ENCODE data around the gene SOBP. TPM values are rescaled to one million over a fixed set of nuclear protein-coding genes. Genes with fewer than 3 reads are reported as not detected.

The SOBP gene
- total RNA-seq, 2 experiments from 2014 or later: 1.0 to 1.2 TPM

DNA sequence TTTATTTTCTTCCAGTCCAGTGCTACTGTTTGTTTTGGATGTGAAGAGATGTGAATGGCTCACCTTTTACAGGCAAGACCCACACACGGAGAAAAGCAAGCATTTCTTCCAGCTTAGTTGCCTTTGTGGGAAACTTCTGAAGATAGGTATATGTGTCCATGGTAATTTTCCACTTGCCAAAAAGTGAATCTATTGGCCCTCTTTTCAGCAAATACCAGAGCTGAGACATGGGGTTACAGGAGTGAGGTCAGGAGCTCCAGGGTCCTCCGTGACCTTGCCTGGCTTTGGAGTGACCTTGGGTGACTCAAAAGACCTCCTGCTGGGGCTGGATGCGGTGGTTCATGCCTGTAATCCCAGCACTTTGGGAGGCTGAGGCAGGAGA, 167.4 kb downstream of the SOBP start:
- ChIA-PET POLR2A (interaction anchor here (0.9 to 4.0 kb wide), 7 partner anchors 15 to 198 kb away, joined by 3 to 26 read pairs (median 4); partner anchors contain the start of genes PDSS2 and SOBP), CTCF (interaction anchor here (0.7 to 4.6 kb wide), 17 partner anchors 8 to 339 kb away, joined by 3 to 38 read pairs (median 5); partner anchors contain the start of gene PDSS2)
- peaks cover 4% of the 10 kb centered on the region for H3K36me3 Mint-ChIP-seq (ENCODE audit: low read depth)
- peaks cover 75% of the 10 kb centered on the region for H3K4me1 Mint-ChIP-seq (ENCODE audit: low read depth)
- no peaks in the 10 kb centered on the region for H3K9me3 Mint-ChIP-seq (ENCODE audit: insufficient read depth)
- H3K27me3 Mint-ChIP-seq (ENCODE audit: low read depth): no peaks in the 10 kb centered on the region
- H3K4me3 Mint-ChIP-seq: peak overlapping the region; percentile 78
- peak overlapping the region; percentile 98 for H3K27ac Mint-ChIP-seq
- ATAC-seq (peak; percentile 12), DNase-seq (no peak)

DNA sequence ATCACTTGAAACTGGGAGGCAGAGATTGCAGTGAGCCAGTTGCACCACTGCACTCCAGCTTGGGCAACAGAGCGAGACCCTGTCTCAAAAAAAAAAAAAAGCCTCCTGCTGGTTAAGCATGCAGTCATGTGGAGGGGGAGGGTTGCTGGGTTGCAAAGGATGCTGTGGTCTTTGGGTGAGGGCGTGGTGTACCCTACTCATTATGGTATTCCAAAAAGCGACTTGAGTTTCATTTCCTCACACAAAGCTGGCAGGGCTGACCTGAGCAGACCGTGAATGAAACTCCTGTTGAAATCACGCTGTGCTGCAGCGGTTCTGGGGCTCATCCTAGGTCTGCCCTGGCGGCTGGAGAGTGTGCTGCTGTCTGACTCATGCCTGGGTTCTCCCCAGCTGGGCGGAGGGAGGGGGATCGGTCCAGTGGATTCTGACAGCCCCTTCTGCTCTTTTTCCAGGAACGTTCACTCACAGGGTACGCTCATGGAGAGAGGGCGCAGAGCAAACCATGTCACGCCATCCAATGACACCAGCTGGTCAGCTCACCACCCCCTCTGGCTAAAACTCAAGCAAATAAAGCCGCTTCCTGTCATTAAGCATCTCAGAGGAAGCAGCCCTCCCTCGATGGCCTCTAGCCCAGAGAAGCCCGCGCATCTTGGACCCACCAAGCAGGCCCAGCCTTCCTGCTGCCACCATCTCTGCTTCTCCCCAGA, 168.0 kb downstream of the SOBP start:
- H3K9me3 Mint-ChIP-seq (ENCODE audit: insufficient read depth): no peaks in the 10 kb centered on the region
- ChIA-PET CTCF (interaction anchor here (0.7 to 4.6 kb wide), 15 partner anchors 8 to 340 kb away, joined by 3 to 38 read pairs (median 5); partner anchors contain the start of gene PDSS2), POLR2A (interaction anchor here (0.6 to 4.0 kb wide), 7 partner anchors 11 to 542 kb away, joined by 3 to 26 read pairs (median 5); partner anchors contain the start of gene PDSS2)
- DNase-seq (peak; percentile 87), ATAC-seq (peak; percentile 91)
- peaks cover 4% of the 10 kb centered on the region for H3K36me3 Mint-ChIP-seq (ENCODE audit: low read depth)
- no peaks in the 10 kb centered on the region for H3K27me3 Mint-ChIP-seq (ENCODE audit: low read depth)
- peaks cover 73% of the 10 kb centered on the region for H3K4me1 Mint-ChIP-seq (ENCODE audit: low read depth)
- H3K27ac Mint-ChIP-seq: peak overlapping the region; percentile 98
- H3K4me3 Mint-ChIP-seq: peak overlapping the region; percentile 78

DNA sequence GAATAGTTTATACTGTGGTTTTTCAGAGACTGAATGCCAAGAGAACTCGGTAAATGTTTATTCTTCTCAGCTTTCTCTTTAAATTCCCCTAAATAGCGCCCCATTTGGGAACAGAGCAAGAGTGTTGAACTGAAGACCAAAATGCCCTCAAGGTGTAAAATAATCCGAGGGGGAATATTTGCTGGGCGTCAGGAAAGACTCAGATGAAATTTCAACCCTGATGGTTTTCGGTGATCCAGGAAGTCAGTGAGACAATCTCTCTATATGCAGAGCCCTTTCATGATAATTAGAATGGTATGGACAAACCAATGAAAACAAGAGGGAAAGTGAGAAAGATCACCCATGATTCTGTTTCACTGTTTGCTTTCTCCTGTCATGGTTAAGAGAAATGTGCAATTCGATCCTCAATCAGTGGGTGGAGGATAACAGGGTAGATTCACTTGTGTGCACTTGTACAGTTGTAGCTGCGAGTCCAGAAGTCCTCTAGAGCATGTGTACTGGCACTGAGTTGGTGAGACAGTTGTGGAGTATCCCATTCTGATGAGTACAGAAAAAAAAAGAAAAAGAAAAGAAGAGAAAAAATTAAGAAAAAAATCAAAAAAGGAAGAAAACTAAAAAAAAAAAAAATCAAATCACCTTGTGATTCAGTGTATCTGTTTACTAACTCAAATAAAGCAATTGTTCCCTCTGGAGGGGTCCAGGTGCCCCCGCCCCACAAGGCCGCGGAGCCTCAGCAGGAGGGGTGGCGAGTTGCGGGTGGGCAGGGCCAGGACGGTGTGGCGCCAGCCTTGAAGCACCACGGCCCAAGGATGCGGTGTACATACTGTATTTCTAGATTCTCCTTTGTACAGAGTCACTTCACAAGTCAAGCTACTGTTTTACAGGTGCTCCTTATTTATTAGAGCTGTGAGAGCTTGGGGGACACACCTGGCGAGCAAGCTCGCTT, 169.3 kb downstream of the SOBP start:
- H3K27me3 Mint-ChIP-seq (ENCODE audit: low read depth): no peaks in the 10 kb centered on the region
- DNase-seq: no peak
- H3K36me3 Mint-ChIP-seq (ENCODE audit: low read depth): peaks cover 4% of the 10 kb centered on the region
- H3K4me3 Mint-ChIP-seq: peak overlapping the region; percentile 78
- POLR2A ChIA-PET: interaction anchor here (1.3 to 4.0 kb wide), 3 partner anchors 9 to 200 kb away, joined by 4 to 26 read pairs (median 20); partner anchors contain the start of gene PDSS2
- ATAC-seq: no peak
- H3K4me1 Mint-ChIP-seq (ENCODE audit: low read depth): peaks cover 69% of the 10 kb centered on the region
- H3K27ac Mint-ChIP-seq: peak overlapping the region; percentile 98
- no peaks in the 10 kb centered on the region for H3K9me3 Mint-ChIP-seq (ENCODE audit: insufficient read depth)
- CTCF ChIA-PET: interaction anchor here (1.0 to 4.6 kb wide), 6 partner anchors 12 to 341 kb away, joined by 3 to 38 read pairs (median 18); partner anchors contain the start of gene PDSS2

DNA sequence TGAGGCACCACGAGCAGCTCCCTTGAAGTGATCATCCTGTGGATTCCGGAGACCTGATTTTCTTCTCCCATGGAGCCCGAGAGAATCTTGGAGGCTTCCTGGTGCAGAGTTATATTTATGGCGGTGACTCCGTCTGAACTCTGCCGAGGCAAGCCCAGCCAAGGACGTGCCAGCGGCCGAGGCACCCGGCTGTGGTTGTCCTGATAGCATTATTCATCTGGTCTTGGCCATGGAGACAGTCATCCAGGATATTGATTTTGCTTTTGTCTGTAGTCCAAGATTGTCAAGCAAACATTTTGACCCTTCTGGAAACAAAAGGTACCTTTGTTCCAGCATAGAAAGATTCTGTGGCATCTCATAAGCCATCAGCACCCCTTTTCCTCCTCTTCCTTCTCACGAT, 170.9 kb downstream of the SOBP start:
- Mint-ChIP-seq H3K4me1 (ENCODE audit: low read depth) (peaks cover 63% of the 10 kb centered on the region), H3K27me3 (ENCODE audit: low read depth) (no peaks in the 10 kb centered on the region), H3K4me3 (no peak overlapping the region), H3K27ac (no peak overlapping the region), H3K36me3 (ENCODE audit: low read depth) (peaks cover 6% of the 10 kb centered on the region), H3K9me3 (ENCODE audit: insufficient read depth) (no peaks in the 10 kb centered on the region)
- ATAC-seq (no peak), DNase-seq (no peak)
- ChIA-PET POLR2A (interaction anchor here (0.6 kb wide), 1 partner anchor 152 kb away, joined by 3 read pairs; no protein-coding TSS in a partner anchor), CTCF (interaction anchor here (1.7 kb wide), 1 partner anchor 187 kb away, joined by 6 read pairs; no protein-coding TSS in a partner anchor)

DNA sequence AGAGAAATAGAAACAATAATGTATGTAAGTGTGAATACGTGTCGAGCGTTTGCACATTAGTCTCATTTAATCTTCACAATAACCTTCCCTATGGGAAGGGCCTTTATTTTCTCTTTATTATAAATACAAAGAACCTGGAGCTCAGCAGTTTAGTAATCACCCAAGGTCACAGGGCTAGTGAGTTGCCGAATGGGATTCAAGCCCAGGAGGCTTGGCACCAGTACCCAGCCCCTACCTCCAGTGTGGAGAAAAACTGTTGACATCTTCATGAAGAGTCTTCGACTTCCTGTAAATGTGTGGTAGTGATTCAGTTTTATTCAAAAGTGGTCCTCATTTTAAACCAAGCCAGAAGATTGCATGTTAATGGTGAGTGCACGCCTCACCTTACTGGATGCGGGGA, 171.4 kb downstream of the SOBP start:
- Mint-ChIP-seq H3K9me3 (ENCODE audit: insufficient read depth) (no peaks in the 10 kb centered on the region), H3K4me1 (ENCODE audit: low read depth) (peaks cover 63% of the 10 kb centered on the region), H3K27ac (no peak overlapping the region), H3K27me3 (ENCODE audit: low read depth) (no peaks in the 10 kb centered on the region), H3K36me3 (ENCODE audit: low read depth) (peaks cover 6% of the 10 kb centered on the region), H3K4me3 (no peak overlapping the region)
- no peak for DNase-seq
- ChIA-PET POLR2A (no interaction called here), CTCF (interaction anchor here (1.7 kb wide), 1 partner anchor 187 kb away, joined by 6 read pairs; no protein-coding TSS in a partner anchor)
- no peak for ATAC-seq

DNA sequence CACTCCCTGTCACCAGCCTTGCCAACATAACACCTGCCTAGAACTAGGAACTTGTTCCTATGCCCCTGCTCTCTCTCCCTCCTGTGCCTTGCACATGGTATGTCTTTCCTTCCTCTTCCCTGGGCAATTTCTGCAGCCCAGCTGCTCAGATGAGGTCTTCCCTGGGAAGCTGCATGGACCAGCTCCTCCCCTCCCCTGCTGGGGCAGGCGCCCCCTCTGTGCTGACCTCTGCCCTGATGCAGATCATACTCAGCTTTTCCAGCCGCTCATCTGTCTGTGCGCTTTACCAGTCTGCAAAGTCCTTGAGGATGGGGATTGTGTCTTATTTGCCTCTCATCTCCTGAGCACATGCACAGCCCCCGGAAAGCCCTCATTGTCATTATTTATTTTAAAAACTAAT, 172.4 kb downstream of the SOBP start:
- Mint-ChIP-seq H3K4me3 (no peak overlapping the region), H3K36me3 (ENCODE audit: low read depth) (peaks cover 6% of the 10 kb centered on the region), H3K27me3 (ENCODE audit: low read depth) (no peaks in the 10 kb centered on the region), H3K4me1 (ENCODE audit: low read depth) (peaks cover 61% of the 10 kb centered on the region), H3K27ac (no peak overlapping the region), H3K9me3 (ENCODE audit: insufficient read depth) (no peaks in the 10 kb centered on the region)
- CTCF ChIA-PET: no interaction called here
- ATAC-seq: no peak
- no peak for DNase-seq
- POLR2A ChIA-PET: no interaction called here

DNA sequence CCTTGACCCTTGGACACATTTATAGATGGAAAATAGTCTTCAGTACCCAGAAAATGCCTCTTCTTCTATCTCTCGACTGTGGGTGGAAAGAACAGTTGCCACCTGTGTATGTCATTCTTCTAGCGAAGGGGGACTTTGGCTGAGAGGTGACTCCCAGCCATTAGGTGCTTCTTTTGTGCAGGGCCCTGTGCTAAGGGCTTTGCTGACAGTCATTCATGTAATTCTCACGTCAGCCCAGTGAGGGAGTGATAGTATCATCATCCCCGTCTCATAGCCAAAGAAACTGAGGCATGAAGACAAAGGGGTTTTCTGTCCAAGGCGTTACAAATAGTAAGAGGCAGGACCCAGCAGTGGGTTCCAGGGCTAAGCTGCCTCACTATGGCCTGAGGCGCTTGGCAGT, 173.4 kb downstream of the SOBP start:
- Mint-ChIP-seq H3K4me1 (ENCODE audit: low read depth) (peaks cover 57% of the 10 kb centered on the region), H3K27ac (no peak overlapping the region), H3K4me3 (no peak overlapping the region), H3K27me3 (ENCODE audit: low read depth) (no peaks in the 10 kb centered on the region), H3K36me3 (ENCODE audit: low read depth) (peaks cover 6% of the 10 kb centered on the region), H3K9me3 (ENCODE audit: insufficient read depth) (no peaks in the 10 kb centered on the region)
- ATAC-seq: no peak
- DNase-seq: no peak
- ChIA-PET POLR2A (no interaction called here), CTCF (no interaction called here)

DNA sequence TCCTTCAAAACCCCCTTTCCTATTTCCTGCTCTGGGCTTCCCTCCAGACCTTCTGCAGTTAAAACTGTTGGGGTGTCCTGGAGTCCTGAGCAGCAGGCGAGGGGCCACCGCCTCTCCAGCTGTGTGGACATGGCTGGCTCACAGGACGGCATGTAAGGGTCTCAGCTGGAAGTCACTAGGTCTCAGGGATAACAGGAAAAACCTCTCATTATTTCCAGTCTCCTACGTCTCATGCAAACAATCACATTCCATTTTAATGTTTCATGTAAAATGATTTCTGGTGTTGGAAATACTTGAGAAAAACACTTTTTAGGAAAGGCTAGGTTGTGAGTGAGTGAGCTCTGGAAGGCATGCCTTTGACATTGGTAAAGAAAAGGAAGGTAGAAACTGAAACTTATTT, 175.5 kb downstream of the SOBP start:
- ATAC-seq (no peak), DNase-seq (no peak)
- Mint-ChIP-seq H3K4me3 (no peak overlapping the region), H3K27me3 (ENCODE audit: low read depth) (no peaks in the 10 kb centered on the region), H3K9me3 (ENCODE audit: insufficient read depth) (no peaks in the 10 kb centered on the region), H3K27ac (no peak overlapping the region), H3K36me3 (ENCODE audit: low read depth) (peaks cover 2% of the 10 kb centered on the region), H3K4me1 (ENCODE audit: low read depth) (peaks cover 54% of the 10 kb centered on the region)
- ChIA-PET POLR2A (interaction anchor here (1.2 kb wide), 1 partner anchor 206 kb away, joined by 5 read pairs; the partner anchor contains the start of gene PDSS2), CTCF (interaction anchor here (0.9 to 1.5 kb wide), 4 partner anchors 8 to 384 kb away, joined by 3 to 4 read pairs (median 4); no protein-coding TSS in a partner anchor)

DNA sequence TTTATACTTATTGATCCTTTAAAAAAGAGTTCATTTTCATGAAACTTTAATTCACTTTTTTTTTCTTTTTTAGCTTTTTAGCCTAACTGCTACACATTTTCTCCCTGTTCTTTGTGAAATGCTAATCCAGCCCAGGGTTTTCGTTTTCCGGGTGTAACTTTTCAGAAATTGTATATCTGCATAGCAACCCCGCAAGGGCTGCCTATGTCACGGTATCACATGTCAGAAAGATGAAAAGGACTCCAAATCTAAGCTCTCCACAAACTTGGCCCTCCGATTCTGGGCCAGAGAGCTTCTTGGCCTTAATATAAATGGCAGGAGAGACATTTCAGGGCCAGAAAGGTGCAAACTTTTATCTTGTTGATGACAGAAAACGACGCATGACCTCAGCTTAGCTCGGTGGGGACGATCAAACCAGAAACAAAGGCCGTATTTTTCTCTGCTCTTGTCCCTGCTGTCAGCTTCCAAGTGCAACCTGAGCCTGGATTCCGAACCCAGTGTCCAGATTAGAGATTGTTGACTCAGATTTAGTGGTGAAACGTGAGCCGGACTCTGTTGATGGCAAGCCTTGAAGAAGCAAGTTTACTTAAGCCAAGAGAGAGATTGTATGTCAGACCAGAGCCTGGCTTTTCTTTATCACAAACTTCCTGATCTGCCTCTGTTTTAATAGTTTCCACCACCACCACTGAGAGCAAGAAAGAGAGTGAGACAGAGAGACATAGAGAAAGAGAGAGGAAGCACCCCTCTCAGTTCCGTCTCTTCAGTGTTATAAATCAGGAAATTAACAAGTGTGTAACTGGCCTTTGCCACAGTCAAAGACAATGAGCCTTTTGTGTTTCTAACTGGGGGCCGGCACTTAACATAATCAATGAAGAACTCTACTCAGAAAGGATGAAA, 176.4 kb downstream of the SOBP start:
- no peak for DNase-seq
- H3K36me3 Mint-ChIP-seq (ENCODE audit: low read depth): peaks cover 2% of the 10 kb centered on the region
- CTCF ChIA-PET: interaction anchor here (0.8 to 1.5 kb wide), 3 partner anchors 8 to 48 kb away, joined by 3 to 4 read pairs (median 4); no protein-coding TSS in a partner anchor
- POLR2A ChIA-PET: interaction anchor here (1.2 kb wide), 1 partner anchor 207 kb away, joined by 5 read pairs; the partner anchor contains the start of gene PDSS2
- peaks cover 56% of the 10 kb centered on the region for H3K4me1 Mint-ChIP-seq (ENCODE audit: low read depth)
- ATAC-seq: no peak
- H3K4me3 Mint-ChIP-seq: no peak overlapping the region
- no peak overlapping the region for H3K27ac Mint-ChIP-seq
- H3K27me3 Mint-ChIP-seq (ENCODE audit: low read depth): no peaks in the 10 kb centered on the region
- H3K9me3 Mint-ChIP-seq (ENCODE audit: insufficient read depth): no peaks in the 10 kb centered on the region

DNA sequence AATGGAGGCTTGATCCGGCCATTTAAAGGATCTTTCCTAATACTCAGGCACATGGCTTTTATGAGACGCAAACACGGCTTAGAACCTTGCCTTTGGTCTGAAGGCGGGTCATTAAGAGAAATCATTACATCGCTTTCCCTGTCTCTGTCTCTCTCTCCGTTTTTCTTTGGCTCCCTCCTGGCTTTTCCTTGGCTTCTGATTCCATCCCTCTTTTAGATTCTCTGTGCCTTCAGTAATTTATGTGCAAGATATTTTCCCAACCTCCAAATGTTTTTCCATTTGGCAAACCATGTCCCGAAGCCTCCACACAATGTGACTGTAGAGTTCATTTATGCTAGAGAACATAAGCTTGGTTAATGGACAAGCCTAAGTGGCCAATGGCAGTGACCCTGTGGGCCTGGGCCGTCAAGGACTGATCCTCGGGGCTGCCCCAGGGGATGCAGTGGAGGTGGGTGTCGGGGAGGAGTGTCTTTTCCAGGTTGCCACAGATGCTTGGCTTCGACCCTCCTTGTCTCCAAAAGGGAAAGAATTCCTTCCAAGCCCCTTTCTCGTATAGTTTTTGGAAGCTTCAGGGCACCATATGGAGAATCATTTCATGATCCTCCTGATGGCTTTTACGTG, 177.2 kb downstream of the SOBP start:
- Mint-ChIP-seq H3K4me3 (no peak overlapping the region), H3K36me3 (ENCODE audit: low read depth) (peaks cover 2% of the 10 kb centered on the region), H3K27ac (no peak overlapping the region), H3K27me3 (ENCODE audit: low read depth) (no peaks in the 10 kb centered on the region), H3K4me1 (ENCODE audit: low read depth) (peaks cover 61% of the 10 kb centered on the region), H3K9me3 (ENCODE audit: insufficient read depth) (no peaks in the 10 kb centered on the region)
- CTCF ChIA-PET: no interaction called here
- DNase-seq (no peak), ATAC-seq (no peak)
- POLR2A ChIA-PET: no interaction called here

Data from activated CD8-positive, alpha-beta T cell treated with anti-CD3 and anti-CD28 coated beads, Interleukin-2, amount 10 ng/mL, durations not matched to agents 7 days and 5 days (primary cell).